WERI-Rb-1 (cell line): ENCODE data around the gene ZFP92.

Source experiments
- DNase-seq: peaks from one replicate; pipeline ENCODE4 v3.0.0-alpha.2; 2020
- H3K27ac ChIP-seq: fragments of 250-450 bp; sonication (Bioruptor Pico); 2 replicates; pipeline ENCODE4 v1.5.1; 2020; ENCODE audit warnings: mild to moderate bottlenecking, moderate library complexity
- H3K27me3 ChIP-seq: fragments of 250-450 bp; sonication (Bioruptor Pico); 2 replicates; pipeline ENCODE4 v1.5.1; 2021; ENCODE audit warnings: mild to moderate bottlenecking, low read depth, moderate library complexity; ENCODE audit not compliant: insufficient read depth, severe bottlenecking
- H3K36me3 ChIP-seq: fragments of 250-450 bp; sonication (Bioruptor Pico); 2 replicates; pipeline ENCODE4 v1.5.1; 2020; ENCODE audit warnings: mild to moderate bottlenecking, moderate library complexity
- H3K4me3 ChIP-seq: 2 replicates; pipeline ENCODE4 v1.5.1; 2011; ENCODE audit warnings: low read depth, mild to moderate bottlenecking, control low read depth, low read length
- H3K9me3 ChIP-seq: fragments of 250-450 bp; sonication (Bioruptor Pico); 2 replicates; pipeline ENCODE4 v1.5.1; 2021; ENCODE audit warnings: mild to moderate bottlenecking, moderate library complexity; ENCODE audit not compliant: severe bottlenecking
- CTCF ChIP-seq: IDR thresholded peaks from 2 replicates; pipeline ENCODE4 v1.5.1; 2011; ENCODE audit warnings: low read depth, mild to moderate bottlenecking, control low read depth, inconsistent platforms, low read length

ZFP92 gene

DNA sequence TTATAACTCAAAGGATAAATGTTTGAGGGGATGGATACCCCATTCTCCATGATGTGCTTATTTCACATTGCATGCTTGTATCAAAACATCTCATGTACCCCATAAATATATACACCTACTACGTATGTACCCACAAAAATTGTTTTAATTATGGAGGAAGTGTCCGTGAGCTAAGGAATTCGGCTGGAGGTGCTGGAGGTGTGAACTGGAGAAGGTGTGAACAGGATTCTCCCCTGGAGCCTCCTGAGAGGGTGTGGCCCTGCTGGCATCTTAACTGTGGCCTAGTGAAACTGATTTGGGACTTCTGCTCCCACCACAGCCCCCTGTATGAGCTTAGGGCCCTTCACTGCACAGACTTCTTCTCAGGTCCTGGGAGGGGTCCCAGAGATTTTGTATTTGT is 33.5 kb upstream of the ZFP92 start:
- H3K4me3 ChIP-seq: no peak overlapping the region
- no peak for DNase-seq
- no peaks in the 10 kb centered on the region for H3K36me3 ChIP-seq
- H3K27me3 ChIP-seq: peaks cover 12% of the 10 kb centered on the region
- peaks cover 2% of the 10 kb centered on the region for H3K9me3 ChIP-seq
- H3K27ac ChIP-seq: no peak overlapping the region
- no peak for TF ChIP-seq CTCF

DNA sequence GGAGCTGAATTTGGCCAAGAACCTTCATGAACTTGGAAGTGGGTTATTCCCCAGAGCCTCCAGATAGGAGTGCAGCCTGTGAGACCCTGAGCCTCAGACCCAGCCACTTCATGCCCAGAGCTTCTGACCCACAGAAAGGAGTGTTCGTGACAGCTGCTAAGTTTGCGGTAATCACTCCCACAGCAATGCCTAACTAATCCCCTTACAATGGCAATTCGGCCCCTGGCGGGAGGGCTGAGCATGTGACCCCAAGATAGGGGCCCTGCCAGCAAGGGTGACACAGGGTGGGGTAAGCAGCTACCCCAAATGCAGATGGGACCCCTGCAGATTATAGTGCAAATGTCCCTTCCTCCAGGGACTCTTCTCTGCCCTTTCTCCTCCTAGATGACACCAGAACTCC is 32.7 kb upstream of the ZFP92 start:
- DNase-seq: peak; percentile 48
- no peak for TF ChIP-seq CTCF

GRCh38 chrX:153379508-153379907 is 31.8 kb upstream of the ZFP92 start:
- peaks cover 7% of the 10 kb centered on the region for H3K9me3 ChIP-seq
- DNase-seq: no peak
- H3K27ac ChIP-seq: no peak overlapping the region
- TF ChIP-seq CTCF: no peak
- H3K27me3 ChIP-seq: peaks cover 6% of the 10 kb centered on the region
- no peak overlapping the region for H3K4me3 ChIP-seq
- H3K36me3 ChIP-seq: no peaks in the 10 kb centered on the region

More for the DNA sequence above, 32.7 kb upstream of the ZFP92 start:
- peaks cover 7% of the 10 kb centered on the region for H3K9me3 ChIP-seq
- peaks cover 9% of the 10 kb centered on the region for H3K27me3 ChIP-seq
- H3K27ac ChIP-seq: no peak overlapping the region
- H3K4me3 ChIP-seq: no peak overlapping the region
- H3K36me3 ChIP-seq: no peaks in the 10 kb centered on the region

GRCh38 chrX:153379971-153380581 is 31.2 kb upstream of the ZFP92 start:
- H3K27me3 ChIP-seq: peaks cover 4% of the 10 kb centered on the region
- DNase-seq: no peak
- no peaks in the 10 kb centered on the region for H3K36me3 ChIP-seq
- H3K9me3 ChIP-seq: peaks cover 7% of the 10 kb centered on the region
- no peak overlapping the region for H3K4me3 ChIP-seq
- no peak for TF ChIP-seq CTCF
- H3K27ac ChIP-seq: no peak overlapping the region

- peaks cover 4% of the 10 kb centered on the region for H3K27me3 ChIP-seq
- peaks cover 7% of the 10 kb centered on the region for H3K9me3 ChIP-seq
- no peak for TF ChIP-seq CTCF
- no peaks in the 10 kb centered on the region for H3K36me3 ChIP-seq
- DNase-seq: no peak
- H3K27ac ChIP-seq: no peak overlapping the region
- H3K4me3 ChIP-seq: no peak overlapping the region
Observed at GRCh38 chrX:153380691-153381090, 30.6 kb upstream of the ZFP92 start.
